ENCODE data around the gene EXTL2.
"Not testable (repeated sequence)": the region's sequence is repeated elsewhere in the genome, so short reads cannot be mapped to it uniquely, and the experiment has no call there.

The EXTL2 gene

GRCh38 chr1:100855116-100855515 lies 39.5 kb downstream of the EXTL2 start:
- not testable (repeated sequence) for H3K4me3 ChIP-seq (ENCODE audit: low read length in 2 of 2); H3K9ac ChIP-seq (ENCODE audit: low read depth, low read length, poor library complexity); H3K9me3 ChIP-seq (replicated peaks in 1 of 2; ENCODE audit: control insufficient read depth in 2 of 2, insufficient read depth in 1 of 2, low read depth in 1 of 2, low read length in 2 of 2); H3K79me1 ChIP-seq (ENCODE audit: low read depth, low read length); H3K27me3 ChIP-seq (ENCODE audit: control insufficient read depth in 3 of 3, insufficient read depth in 3 of 3, low read depth in 1 of 3, low read length in 3 of 3); H3K4me2 ChIP-seq (ENCODE audit: insufficient read depth, low read length, poor library complexity, severe bottlenecking); H3K4ac ChIP-seq (ENCODE audit: low read length); H4K91ac ChIP-seq (ENCODE audit: low read depth, low read length, poor library complexity); H2BK15ac ChIP-seq (ENCODE audit: low read length); H3K4me1 ChIP-seq (ENCODE audit: control insufficient read depth in 2 of 2, insufficient read depth in 1 of 2, low read depth in 1 of 2, low read length in 2 of 2); H2AFZ ChIP-seq (ENCODE audit: low read length); H2AK5ac ChIP-seq (ENCODE audit: low read depth, low read length); H4K8ac ChIP-seq (ENCODE audit: low read depth, low read length); H3K27ac ChIP-seq (replicated peaks; ENCODE audit: low read length); H3K23ac ChIP-seq (ENCODE audit: low read depth, low read length, poor library complexity); DNase-seq (ENCODE audit: low spot score); H3K18ac ChIP-seq (ENCODE audit: low read length); H2BK12ac ChIP-seq (ENCODE audit: low read length); H3K36me3 ChIP-seq (replicated peaks in 1 of 2; ENCODE audit: control insufficient read depth in 2 of 2, insufficient read depth in 2 of 2, low read length in 2 of 2); H2BK5ac ChIP-seq (ENCODE audit: low read length); H3K14ac ChIP-seq (ENCODE audit: low read length); H2BK120ac ChIP-seq (ENCODE audit: low read depth, low read length)

- Histone ChIP-seq H3K4me1 (ENCODE audit: control insufficient read depth in 2 of 2, insufficient read depth in 1 of 2, low read depth in 1 of 2, low read length in 2 of 2) (peaks cover 0 to 1% of the 10 kb centered on the region in 2 donors), H3K4me2 (ENCODE audit: insufficient read depth, low read length, poor library complexity, severe bottlenecking) (no peak overlapping the region), H2BK15ac (ENCODE audit: low read length) (no peak overlapping the region), H3K4me3 (ENCODE audit: low read length in 2 of 2) (no peak overlapping the region), H3K9ac (ENCODE audit: low read depth, low read length, poor library complexity) (no peak overlapping the region), H2AFZ (ENCODE audit: low read length) (no peak overlapping the region), H3K27me3 (ENCODE audit: control insufficient read depth in 3 of 3, insufficient read depth in 3 of 3, low read depth in 1 of 3, low read length in 3 of 3) (no peaks in the 10 kb centered on the region), H3K36me3 (replicated peaks in 1 of 2; ENCODE audit: control insufficient read depth in 2 of 2, insufficient read depth in 2 of 2, low read length in 2 of 2) (no peaks in the 10 kb centered on the region), H4K91ac (ENCODE audit: low read depth, low read length, poor library complexity) (no peak overlapping the region), H3K23ac (ENCODE audit: low read depth, low read length, poor library complexity) (no peak overlapping the region), H2BK12ac (ENCODE audit: low read length) (no peak overlapping the region), H2BK5ac (ENCODE audit: low read length) (no peak overlapping the region), H3K27ac (replicated peaks; ENCODE audit: low read length) (no peak overlapping the region), H3K9me3 (replicated peaks in 1 of 2; ENCODE audit: control insufficient read depth in 2 of 2, insufficient read depth in 1 of 2, low read depth in 1 of 2, low read length in 2 of 2) (no peaks in the 10 kb centered on the region), H2BK120ac (ENCODE audit: low read depth, low read length) (no peak overlapping the region), H3K14ac (ENCODE audit: low read length) (no peak overlapping the region), H3K4ac (ENCODE audit: low read length) (no peak overlapping the region), H4K8ac (ENCODE audit: low read depth, low read length) (no peak overlapping the region), H3K79me1 (ENCODE audit: low read depth, low read length) (no peaks in the 10 kb centered on the region), H3K18ac (ENCODE audit: low read length) (no peak overlapping the region), H2AK5ac (ENCODE audit: low read depth, low read length) (no peak overlapping the region)
- no CpG with 5 or more reads among the region's 3 CpGs for WGBS, 2 donors (ENCODE audit: extremely low coverage in 2 of 2, insufficient read length in 2 of 2, insufficient replicate concordance in 1 of 2)
- DNase-seq (ENCODE audit: low spot score): no peak
Measured at GRCh38 chr1:100852976-100853375, 41.7 kb downstream of the EXTL2 start.

- H3K27me3 ChIP-seq (ENCODE audit: control insufficient read depth in 3 of 3, insufficient read depth in 3 of 3, low read depth in 1 of 3, low read length in 3 of 3): no peaks in the 10 kb centered on the region
- H2BK5ac ChIP-seq (ENCODE audit: low read length): no peak overlapping the region
- H3K4me1 ChIP-seq (ENCODE audit: control insufficient read depth in 2 of 2, insufficient read depth in 1 of 2, low read depth in 1 of 2, low read length in 2 of 2): peaks cover 1 to 8% of the 10 kb centered on the region in 2 donors
- H2BK120ac ChIP-seq (ENCODE audit: low read depth, low read length): no peak overlapping the region
- no peak overlapping the region for H3K4me2 ChIP-seq (ENCODE audit: insufficient read depth, low read length, poor library complexity, severe bottlenecking)
- H2AK5ac ChIP-seq (ENCODE audit: low read depth, low read length): no peak overlapping the region
- H2BK12ac ChIP-seq (ENCODE audit: low read length): no peak overlapping the region
- no peaks in the 10 kb centered on the region for H3K79me1 ChIP-seq (ENCODE audit: low read depth, low read length)
- H3K27ac ChIP-seq (replicated peaks; ENCODE audit: low read length): no peak overlapping the region
- no peak for DNase-seq (ENCODE audit: low spot score)
- H3K18ac ChIP-seq (ENCODE audit: low read length): no peak overlapping the region
- no peak overlapping the region for H2AFZ ChIP-seq (ENCODE audit: low read length)
- no peak overlapping the region for H3K14ac ChIP-seq (ENCODE audit: low read length)
- no peaks in the 10 kb centered on the region for H3K9me3 ChIP-seq (replicated peaks in 1 of 2; ENCODE audit: control insufficient read depth in 2 of 2, insufficient read depth in 1 of 2, low read depth in 1 of 2, low read length in 2 of 2)
- no peak overlapping the region for H3K4ac ChIP-seq (ENCODE audit: low read length)
- no peak overlapping the region for H4K91ac ChIP-seq (ENCODE audit: low read depth, low read length, poor library complexity)
- no peak overlapping the region for H4K8ac ChIP-seq (ENCODE audit: low read depth, low read length)
- H3K23ac ChIP-seq (ENCODE audit: low read depth, low read length, poor library complexity): no peak overlapping the region
- WGBS, 2 donors (ENCODE audit: extremely low coverage in 2 of 2, insufficient read length in 2 of 2, insufficient replicate concordance in 1 of 2): no CpG with 5 or more reads among the region's 5 CpGs
- no peak overlapping the region for H2BK15ac ChIP-seq (ENCODE audit: low read length)
- no peaks in the 10 kb centered on the region for H3K36me3 ChIP-seq (replicated peaks in 1 of 2; ENCODE audit: control insufficient read depth in 2 of 2, insufficient read depth in 2 of 2, low read length in 2 of 2)
- no peak overlapping the region for H3K9ac ChIP-seq (ENCODE audit: low read depth, low read length, poor library complexity)
- H3K4me3 ChIP-seq (ENCODE audit: low read length in 2 of 2): no peak overlapping the region
Measured at GRCh38 chr1:100851726-100852125, 42.9 kb downstream of the EXTL2 start.

- Histone ChIP-seq H2BK120ac (ENCODE audit: low read depth, low read length) (no peak overlapping the region), H3K4me2 (ENCODE audit: insufficient read depth, low read length, poor library complexity, severe bottlenecking) (no peak overlapping the region), H2AK5ac (ENCODE audit: low read depth, low read length) (no peak overlapping the region), H2BK5ac (ENCODE audit: low read length) (no peak overlapping the region), H4K91ac (ENCODE audit: low read depth, low read length, poor library complexity) (no peak overlapping the region), H3K27me3 (ENCODE audit: control insufficient read depth in 3 of 3, insufficient read depth in 3 of 3, low read depth in 1 of 3, low read length in 3 of 3) (no peaks in the 10 kb centered on the region), H4K8ac (ENCODE audit: low read depth, low read length) (no peak overlapping the region), H2AFZ (ENCODE audit: low read length) (peak overlapping the region; percentile 61), H3K27ac (replicated peaks; ENCODE audit: low read length) (no peak overlapping the region), H2BK12ac (ENCODE audit: low read length) (no peak overlapping the region), H3K18ac (ENCODE audit: low read length) (no peak overlapping the region), H2BK15ac (ENCODE audit: low read length) (no peak overlapping the region), H3K9ac (ENCODE audit: low read depth, low read length, poor library complexity) (no peak overlapping the region), H3K4ac (ENCODE audit: low read length) (no peak overlapping the region), H3K4me1 (ENCODE audit: control insufficient read depth in 2 of 2, insufficient read depth in 1 of 2, low read depth in 1 of 2, low read length in 2 of 2) (peaks cover 1 to 8% of the 10 kb centered on the region in 2 donors), H3K36me3 (replicated peaks in 1 of 2; ENCODE audit: control insufficient read depth in 2 of 2, insufficient read depth in 2 of 2, low read length in 2 of 2) (no peaks in the 10 kb centered on the region), H3K14ac (ENCODE audit: low read length) (no peak overlapping the region), H3K23ac (ENCODE audit: low read depth, low read length, poor library complexity) (no peak overlapping the region), H3K4me3 (ENCODE audit: low read length in 2 of 2) (no peak overlapping the region), H3K9me3 (replicated peaks in 1 of 2; ENCODE audit: control insufficient read depth in 2 of 2, insufficient read depth in 1 of 2, low read depth in 1 of 2, low read length in 2 of 2) (no peaks in the 10 kb centered on the region), H3K79me1 (ENCODE audit: low read depth, low read length) (no peaks in the 10 kb centered on the region)
- WGBS, 2 donors (ENCODE audit: extremely low coverage in 2 of 2, insufficient read length in 2 of 2, insufficient replicate concordance in 1 of 2): no CpG with 5 or more reads among the region's 2 CpGs
- no peak for DNase-seq (ENCODE audit: low spot score)
Measured at GRCh38 chr1:100847361-100848082, 47.1 kb downstream of the EXTL2 start.

Measured in neuronal stem cell (in vitro differentiated cells).